ENCODE measurements around the gene LGR4. TPM values are rescaled to one million over a fixed set of nuclear protein-coding genes. Genes with fewer than 3 reads are reported as not detected.

The LGR4 gene
- total RNA-seq, 1 experiment from 2014 or later, result 33.4 TPM

DNA sequence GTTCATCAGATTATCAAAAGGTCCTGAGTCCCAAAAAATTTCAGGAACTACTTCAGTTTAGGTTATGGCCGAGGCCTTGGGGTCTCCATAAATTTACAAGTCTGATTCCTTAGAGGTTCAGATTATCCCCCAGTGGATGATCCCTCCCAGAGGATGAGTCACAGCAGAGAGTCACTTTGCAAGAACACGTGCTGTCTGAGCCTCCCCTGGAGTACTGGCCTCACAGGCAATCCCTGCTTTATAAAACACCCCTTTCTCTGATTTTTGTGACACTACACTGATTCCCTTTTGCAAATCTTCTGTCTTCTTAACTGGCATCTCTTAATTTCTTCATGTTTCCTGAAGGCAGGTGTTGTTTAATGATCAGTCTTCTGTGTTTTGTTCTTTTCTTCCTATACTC is 154.8 kb downstream of the LGR4 start:
- H3K36me3 ChIP-seq (ENCODE audit: low read depth), result no peaks in the 10 kb centered on the region
- H4K20me1 ChIP-seq (ENCODE audit: insufficient read depth), result no peaks in the 10 kb centered on the region
- POLR2A ChIA-PET (ENCODE audit: unreplicated experiment), result no interaction called here
- no peaks in the 10 kb centered on the region for H3F3A ChIP-seq (ENCODE audit: insufficient read depth, low read depth)
- DNase-seq, result no peak
- TF ChIP-seq, protein P1, sequence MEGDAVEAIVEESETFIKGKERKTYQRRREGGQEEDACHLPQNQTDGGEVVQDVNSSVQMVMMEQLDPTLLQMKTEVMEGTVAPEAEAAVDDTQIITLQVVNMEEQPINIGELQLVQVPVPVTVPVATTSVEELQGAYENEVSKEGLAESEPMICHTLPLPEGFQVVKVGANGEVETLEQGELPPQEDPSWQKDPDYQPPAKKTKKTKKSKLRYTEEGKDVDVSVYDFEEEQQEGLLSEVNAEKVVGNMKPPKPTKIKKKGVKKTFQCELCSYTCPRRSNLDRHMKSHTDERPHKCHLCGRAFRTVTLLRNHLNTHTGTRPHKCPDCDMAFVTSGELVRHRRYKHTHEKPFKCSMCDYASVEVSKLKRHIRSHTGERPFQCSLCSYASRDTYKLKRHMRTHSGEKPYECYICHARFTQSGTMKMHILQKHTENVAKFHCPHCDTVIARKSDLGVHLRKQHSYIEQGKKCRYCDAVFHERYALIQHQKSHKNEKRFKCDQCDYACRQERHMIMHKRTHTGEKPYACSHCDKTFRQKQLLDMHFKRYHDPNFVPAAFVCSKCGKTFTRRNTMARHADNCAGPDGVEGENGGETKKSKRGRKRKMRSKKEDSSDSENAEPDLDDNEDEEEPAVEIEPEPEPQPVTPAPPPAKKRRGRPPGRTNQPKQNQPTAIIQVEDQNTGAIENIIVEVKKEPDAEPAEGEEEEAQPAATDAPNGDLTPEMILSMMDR (conservative IDR thresholded peaks at IDR 0.05), result no peak
- TF ChIP-seq EZH2 (IDR thresholded peaks at IDR 0.05; ENCODE audit: low read depth), result no peak
- CTCF ChIA-PET, result no interaction called here
- H3K4me1 ChIP-seq (replicated peaks; ENCODE audit: insufficient read depth), result no peaks in the 10 kb centered on the region
- intact Hi-C loops (cut with micrococcal nuclease; ENCODE audit: unreplicated experiment), result no loop called here
- BruUV-seq (replicated peaks), result no TSS peak
- H3K4me2 ChIP-seq, result no peak overlapping the region
- no peaks in the 10 kb centered on the region for H3K9me2 ChIP-seq (ENCODE audit: insufficient read depth)
- no peak overlapping the region for H3K4me3 ChIP-seq
- no peak overlapping the region for H2AFZ ChIP-seq
- no peaks in the 10 kb centered on the region for H3K79me2 ChIP-seq (ENCODE audit: low read depth)
- H3K9me3 ChIP-seq (ENCODE audit: insufficient read depth, low read depth), result no peaks in the 10 kb centered on the region
- H3K27me3 ChIP-seq (ENCODE audit: insufficient read depth, low read depth), result no peaks in the 10 kb centered on the region
- no peak overlapping the region for H3K27ac ChIP-seq

Small RNAs within 50 kb of the gene (microRNA-seq; reads per million reads assigned to microRNA genes)
- not detected for gene MIR8087 (ENCODE audit: borderline number of aligned reads, borderline replicate concordance)

Other genes starting within 250 kb of the LGR4 start
- gene CCDC34, start 109.6 kb downstream of the LGR4 start, total RNA-seq (2021), result 21.0 and 33.6 TPM in 2 replicates
- gene LIN7C, start 34.0 kb upstream of the LGR4 start, total RNA-seq (2021), result 21.2 and 30.6 TPM in 2 replicates
- 5.4 TPM in 2 replicates for gene BDNF, start 227.7 kb upstream of the LGR4 start, total RNA-seq (2021)

Data from PC-9 (cell line).